ENCODE measurements around the gene UNC5B. TPM values are rescaled to one million over a fixed set of nuclear protein-coding genes. Genes with fewer than 3 reads are reported as not detected.

UNC5B gene
- total RNA-seq, 1 experiment from 2014 or later: 22.0 TPM

DNA sequence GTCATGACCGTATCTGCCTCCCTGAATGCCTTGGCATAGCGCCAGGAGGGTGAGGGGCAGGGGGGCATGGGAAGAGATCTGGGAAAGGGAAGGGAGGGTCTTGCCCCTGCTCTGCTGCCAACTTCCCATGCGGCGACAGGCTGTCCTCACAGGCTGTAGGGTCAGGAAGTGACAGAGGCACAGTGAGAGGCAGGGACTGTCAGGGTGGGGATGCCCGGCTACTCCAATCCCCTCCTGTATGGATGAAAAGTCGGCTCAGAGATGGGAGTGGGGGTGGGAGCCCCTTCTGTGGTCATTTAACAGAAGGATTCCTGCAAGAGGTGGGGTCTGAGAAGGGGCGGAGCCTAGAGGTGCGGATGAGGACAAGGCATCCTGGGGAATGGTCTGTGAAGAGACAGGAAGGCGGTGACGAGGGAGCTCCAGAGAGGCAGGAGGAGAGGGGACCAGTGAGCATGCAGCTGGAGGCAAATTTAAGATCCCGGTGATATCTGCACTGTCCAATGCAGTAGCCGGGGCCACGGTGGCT, 20.8 kb upstream of the UNC5B start:
- RAD21 ChIA-PET (ENCODE audit: low non-redundant PET in 1 of 2, low total read pairs in 2 of 2, uncharacterized antibody in 2 of 2, unreplicated experiment in 2 of 2): no interaction called here
- Histone ChIP-seq H3K9me2 (ENCODE audit: insufficient read depth) (no peaks in the 10 kb centered on the region), H3K4me1 (ENCODE audit: control insufficient read depth in 1 of 2, insufficient read depth in 2 of 2, low read length in 2 of 2) (no peaks in the 10 kb centered on the region), H2AFZ (ENCODE audit: low read depth, low read length, poor library complexity, severe bottlenecking) (no peak overlapping the region), H3K27ac (ENCODE audit: low read depth, low read length) (no peak overlapping the region), H3K36me3 (ENCODE audit: control insufficient read depth in 1 of 2, insufficient read depth in 2 of 2, low read length in 2 of 2) (no peaks in the 10 kb centered on the region), H3K4me2 (ENCODE audit: low read length) (no peak overlapping the region), H3K27me3 (ENCODE audit: insufficient read depth, low read length) (no peaks in the 10 kb centered on the region), H3K9ac (ENCODE audit: low read length) (no peak overlapping the region), H3K79me2 (ENCODE audit: insufficient read depth, low read length) (no peaks in the 10 kb centered on the region), H3K4me3 (replicated peaks in 1 of 2; ENCODE audit: low read depth in 1 of 2, low read length in 2 of 2) (no peak overlapping the region), H3K9me3 (ENCODE audit: control insufficient read depth in 1 of 2, insufficient read depth in 1 of 2, low read depth in 1 of 2, low read length in 2 of 2) (no peaks in the 10 kb centered on the region), H4K20me1 (ENCODE audit: insufficient read depth) (no peaks in the 10 kb centered on the region)
- DNase-seq (ENCODE audit: low read depth, low spot score) (no peak), ATAC-seq (peak; percentile 22; the same call in 1 of the 2 replicates)
- intact Hi-C loops (cut with micrococcal nuclease): no loop called here
- POLR2A ChIA-PET: no interaction called here
- no TSS peak for BruUV-seq (replicated peaks)
- CTCF ChIA-PET: no interaction called here
- TF ChIP-seq POLR2A (IDR thresholded peaks at IDR 0.05; ENCODE audit: borderline replicate concordance, extremely low read depth, insufficient read depth, insufficient read length) (no peak), FOSL1 (IDR thresholded peaks at IDR 0.05; ENCODE audit: low read depth) (no peak)

DNA sequence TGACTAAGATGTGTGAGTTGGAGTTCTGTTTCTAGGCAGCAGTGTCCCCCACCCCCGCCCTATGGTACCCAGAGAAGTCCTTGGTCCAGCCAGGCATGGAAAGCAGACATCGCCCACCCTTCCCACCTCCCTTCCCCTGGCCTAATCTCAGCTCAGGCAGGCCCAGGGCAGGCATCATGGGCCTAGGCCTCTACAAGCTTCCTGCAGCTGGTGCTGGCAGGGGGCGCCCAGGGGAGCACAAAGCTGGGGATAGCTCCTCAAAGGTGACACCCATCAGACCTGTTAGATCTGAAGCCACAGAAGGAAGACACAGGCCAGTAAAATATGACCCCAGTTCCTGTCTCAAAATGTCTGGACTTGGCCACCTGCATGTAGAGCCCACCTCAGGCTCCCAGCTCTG, 18.9 kb upstream of the UNC5B start:
- Histone ChIP-seq H3K9me3 (ENCODE audit: control insufficient read depth in 1 of 2, insufficient read depth in 1 of 2, low read depth in 1 of 2, low read length in 2 of 2) (peaks cover 4 to 5% of the 10 kb centered on the region in 2 experiments; a peak in 1 of 4 replicates), H3K9ac (ENCODE audit: low read length) (no peak overlapping the region), H3K4me3 (replicated peaks in 1 of 2; ENCODE audit: low read depth in 1 of 2, low read length in 2 of 2) (no peak overlapping the region), H3K27me3 (ENCODE audit: insufficient read depth, low read length) (no peaks in the 10 kb centered on the region), H2AFZ (ENCODE audit: low read depth, low read length, poor library complexity, severe bottlenecking) (no peak overlapping the region), H3K27ac (ENCODE audit: low read depth, low read length) (no peak overlapping the region), H3K9me2 (ENCODE audit: insufficient read depth) (no peaks in the 10 kb centered on the region), H4K20me1 (ENCODE audit: insufficient read depth) (no peaks in the 10 kb centered on the region), H3K79me2 (ENCODE audit: insufficient read depth, low read length) (no peaks in the 10 kb centered on the region), H3K36me3 (ENCODE audit: control insufficient read depth in 1 of 2, insufficient read depth in 2 of 2, low read length in 2 of 2) (no peaks in the 10 kb centered on the region), H3K4me1 (ENCODE audit: control insufficient read depth in 1 of 2, insufficient read depth in 2 of 2, low read length in 2 of 2) (no peaks in the 10 kb centered on the region), H3K4me2 (ENCODE audit: low read length) (no peak overlapping the region)
- BruUV-seq (replicated peaks): no TSS peak
- intact Hi-C loops (cut with micrococcal nuclease): no loop called here
- no peak for TF ChIP-seq EZH2phosphoT487 (IDR thresholded peaks at IDR 0.05; ENCODE audit: borderline replicate concordance)
- TF ChIP-seq POLR2A (IDR thresholded peaks at IDR 0.05; ENCODE audit: borderline replicate concordance, extremely low read depth, insufficient read depth, insufficient read length): no peak
- no peak for TF ChIP-seq ATF3 (IDR thresholded peaks at IDR 0.05)
- TF ChIP-seq ZNF274 (IDR thresholded peaks at IDR 0.05; ENCODE audit: low read depth, low read length): no peak
- TF ChIP-seq SP1 (IDR thresholded peaks at IDR 0.05; ENCODE audit: low read depth): no peak
- TF ChIP-seq CEBPB (IDR thresholded peaks at IDR 0.05; ENCODE audit: low read depth): no peak
- no peak for TF ChIP-seq RAD21 (IDR thresholded peaks at IDR 0.05; ENCODE audit: low read depth)
- no peak for TF ChIP-seq ZFX (IDR thresholded peaks at IDR 0.05)
- TF ChIP-seq EGR1 (IDR thresholded peaks at IDR 0.05; ENCODE audit: low read depth): no peak
- no peak for TF ChIP-seq SIN3A (IDR thresholded peaks at IDR 0.05; ENCODE audit: low read depth)
- no peak for ATAC-seq
- CTCF ChIA-PET: interaction anchor here (0.8 kb wide), 1 partner anchor 116 kb away, joined by 3 read pairs; no protein-coding TSS in a partner anchor
- RAD21 ChIA-PET (ENCODE audit: low non-redundant PET in 1 of 2, low total read pairs in 2 of 2, uncharacterized antibody in 2 of 2, unreplicated experiment in 2 of 2): no interaction called here
- POLR2A ChIA-PET: no interaction called here
- no peak for DNase-seq (ENCODE audit: low read depth, low spot score)

All from HCT116 (cell line).